HepG2 (cell line): ENCODE measurements around the gene NCOA1.

Experiments used
- AKNA ChIP-seq: sonication (generic); formaldehyde crosslinking; IDR thresholded peaks from 2 replicates; pipeline ENCODE4 v1.4.0; 2020; ENCODE audit warnings: missing genetic modification reagents, borderline replicate concordance
- CTCF ChIP-seq: sonication (generic); formaldehyde crosslinking; IDR thresholded peaks from 2 replicates; pipeline ENCODE4 v1.5.0; 2020; ENCODE audit warnings: mild to moderate bottlenecking, missing genetic modification reagents, moderate library complexity
- EZH2 ChIP-seq: conservative IDR thresholded peaks from 2 replicates; pipeline ENCODE4 v1.6.1; 2012; ENCODE audit warnings: mild to moderate bottlenecking, low read depth, low read length, moderate library complexity
- IKZF4 ChIP-seq: sonication (generic); formaldehyde crosslinking; IDR thresholded peaks from 2 replicates; pipeline ENCODE4 v1.5.1; 2020; ENCODE audit warnings: borderline replicate concordance, mild to moderate bottlenecking, low read depth, missing genetic modification reagents; ENCODE audit errors: not compliant biosample characterization
- POLR2A ChIP-seq, 2 experiments: IDR thresholded peaks; 2 replicates each; pipeline ENCODE4 v1.6.1; 2011; ENCODE audit warnings: low read depth in 2 of 2, low read length in 2 of 2, mild to moderate bottlenecking in 1 of 2, moderate library complexity in 1 of 2; ENCODE audit not compliant: insufficient read depth in 1 of 2
- POLR2AphosphoS5 ChIP-seq: IDR thresholded peaks from 2 replicates; pipeline ENCODE4 v1.6.1; 2012; ENCODE audit warnings: low read depth, low read length
- SRSF4 ChIP-seq: fragments of 200-400 bp; formaldehyde crosslinking; IDR thresholded peaks from one replicate; pipeline ENCODE4 v1.6.1; 2018; ENCODE audit warnings: mild to moderate bottlenecking, low read depth, low read length, moderate library complexity; ENCODE audit not compliant: poor library complexity, severe bottlenecking
- USF2 ChIP-seq, 2 experiments: sonication (generic) in 1 of 2; formaldehyde crosslinking in 1 of 2; IDR thresholded peaks; 2 replicates each; pipeline versions ENCODE4 v1.5.1 to v1.6.1; 2011 to 2020; ENCODE audit warnings: borderline replicate concordance in 1 of 2, low read depth in 1 of 2, low read length in 1 of 2, mild to moderate bottlenecking in 1 of 2, missing genetic modification reagents in 1 of 2, moderate library complexity in 1 of 2
- ZNF792 ChIP-seq: IDR thresholded peaks from 2 replicates; pipeline ENCODE4 v1.6.1; 2016
- TF ChIP-seq, protein P1 (sequence below): IDR thresholded peaks from 2 replicates; pipeline ENCODE4 v1.6.1; 2012; ENCODE audit warnings: low read length, improper control_type of control experiment

GRCh38 chr2:24517247-24517646 is 26.2 kb downstream of the NCOA1 start:
- no peak for TF ChIP-seq CTCF (CRISPR knock-in tag)
- TF ChIP-seq POLR2A (IDR thresholded peaks at IDR 0.05; ENCODE audit: insufficient read depth in 1 of 2, low read depth in 2 of 2, low read length in 2 of 2) = no peak
- no peak for TF ChIP-seq USF2 (IDR thresholded peaks at IDR 0.05; ENCODE audit: low read depth, low read length)
- no peak for TF ChIP-seq USF2 (CRISPR knock-in tag; IDR thresholded peaks at IDR 0.05; ENCODE audit: borderline replicate concordance)
- TF ChIP-seq ZNF792 (CRISPR knock-in tag) = no peak
- TF ChIP-seq EZH2 = no peak
- TF ChIP-seq AKNA (CRISPR knock-in tag) = no peak
- no peak for TF ChIP-seq IKZF4 (CRISPR knock-in tag)
- TF ChIP-seq SRSF4 = no peak
- TF ChIP-seq, protein P1, sequence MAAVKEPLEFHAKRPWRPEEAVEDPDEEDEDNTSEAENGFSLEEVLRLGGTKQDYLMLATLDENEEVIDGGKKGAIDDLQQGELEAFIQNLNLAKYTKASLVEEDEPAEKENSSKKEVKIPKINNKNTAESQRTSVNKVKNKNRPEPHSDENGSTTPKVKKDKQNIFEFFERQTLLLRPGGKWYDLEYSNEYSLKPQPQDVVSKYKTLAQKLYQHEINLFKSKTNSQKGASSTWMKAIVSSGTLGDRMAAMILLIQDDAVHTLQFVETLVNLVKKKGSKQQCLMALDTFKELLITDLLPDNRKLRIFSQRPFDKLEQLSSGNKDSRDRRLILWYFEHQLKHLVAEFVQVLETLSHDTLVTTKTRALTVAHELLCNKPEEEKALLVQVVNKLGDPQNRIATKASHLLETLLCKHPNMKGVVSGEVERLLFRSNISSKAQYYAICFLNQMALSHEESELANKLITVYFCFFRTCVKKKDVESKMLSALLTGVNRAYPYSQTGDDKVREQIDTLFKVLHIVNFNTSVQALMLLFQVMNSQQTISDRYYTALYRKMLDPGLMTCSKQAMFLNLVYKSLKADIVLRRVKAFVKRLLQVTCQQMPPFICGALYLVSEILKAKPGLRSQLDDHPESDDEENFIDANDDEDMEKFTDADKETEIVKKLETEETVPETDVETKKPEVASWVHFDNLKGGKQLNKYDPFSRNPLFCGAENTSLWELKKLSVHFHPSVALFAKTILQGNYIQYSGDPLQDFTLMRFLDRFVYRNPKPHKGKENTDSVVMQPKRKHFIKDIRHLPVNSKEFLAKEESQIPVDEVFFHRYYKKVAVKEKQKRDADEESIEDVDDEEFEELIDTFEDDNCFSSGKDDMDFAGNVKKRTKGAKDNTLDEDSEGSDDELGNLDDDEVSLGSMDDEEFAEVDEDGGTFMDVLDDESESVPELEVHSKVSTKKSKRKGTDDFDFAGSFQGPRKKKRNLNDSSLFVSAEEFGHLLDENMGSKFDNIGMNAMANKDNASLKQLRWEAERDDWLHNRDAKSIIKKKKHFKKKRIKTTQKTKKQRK = no peak
- TF ChIP-seq POLR2AphosphoS5 = no peak
